ENCODE results near the gene PDXP. TPM values are rescaled to one million over a fixed set of nuclear protein-coding genes. Genes with fewer than 3 reads are reported as not detected.

PDXP gene
- total RNA-seq, 1 donor = 9.9 TPM

DNA sequence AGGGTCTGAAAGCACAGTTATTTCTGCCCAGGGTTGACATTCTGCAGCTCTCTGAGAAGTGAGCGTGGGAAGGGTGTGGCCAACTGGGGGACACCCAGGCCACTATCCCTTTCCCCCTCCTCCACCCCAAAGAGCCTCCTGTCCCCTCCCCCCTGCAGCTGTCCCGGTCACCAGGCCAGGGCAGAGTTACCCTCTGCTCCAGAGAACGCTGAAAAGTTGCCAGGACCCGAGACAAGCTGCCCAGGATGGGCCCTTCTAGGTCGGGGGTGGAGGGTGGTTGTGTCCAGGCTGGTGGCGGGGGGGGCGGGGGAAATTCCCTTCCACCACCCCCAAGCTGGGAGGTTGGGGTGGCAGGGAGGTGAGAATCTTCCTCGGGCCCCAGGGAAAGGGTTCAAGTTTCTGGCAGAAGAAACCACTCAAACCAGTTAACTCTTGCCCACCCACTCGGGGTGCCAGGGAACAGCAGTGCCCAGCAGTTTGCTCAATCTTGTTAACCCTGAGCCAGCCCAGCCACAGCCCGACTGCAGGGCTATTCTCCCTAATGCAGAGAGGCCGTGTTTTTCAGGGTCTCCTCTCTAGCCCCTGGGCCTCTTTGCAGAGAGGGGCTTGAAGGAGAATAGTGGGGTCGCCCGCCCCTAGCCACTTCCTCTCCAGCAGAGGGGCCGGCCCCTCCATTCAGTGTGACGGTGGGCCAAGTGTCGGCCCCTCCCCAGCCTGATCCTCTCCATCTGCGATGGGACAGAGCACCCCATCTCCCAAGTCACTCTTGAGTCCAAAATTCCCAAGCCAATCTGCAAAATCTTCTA is 17.6 kb downstream of the PDXP start:
- peak overlapping the region; percentile 88 for H3K4me3 ChIP-seq (ENCODE audit: low read depth, low read length)
- TF ChIP-seq, protein P1, sequence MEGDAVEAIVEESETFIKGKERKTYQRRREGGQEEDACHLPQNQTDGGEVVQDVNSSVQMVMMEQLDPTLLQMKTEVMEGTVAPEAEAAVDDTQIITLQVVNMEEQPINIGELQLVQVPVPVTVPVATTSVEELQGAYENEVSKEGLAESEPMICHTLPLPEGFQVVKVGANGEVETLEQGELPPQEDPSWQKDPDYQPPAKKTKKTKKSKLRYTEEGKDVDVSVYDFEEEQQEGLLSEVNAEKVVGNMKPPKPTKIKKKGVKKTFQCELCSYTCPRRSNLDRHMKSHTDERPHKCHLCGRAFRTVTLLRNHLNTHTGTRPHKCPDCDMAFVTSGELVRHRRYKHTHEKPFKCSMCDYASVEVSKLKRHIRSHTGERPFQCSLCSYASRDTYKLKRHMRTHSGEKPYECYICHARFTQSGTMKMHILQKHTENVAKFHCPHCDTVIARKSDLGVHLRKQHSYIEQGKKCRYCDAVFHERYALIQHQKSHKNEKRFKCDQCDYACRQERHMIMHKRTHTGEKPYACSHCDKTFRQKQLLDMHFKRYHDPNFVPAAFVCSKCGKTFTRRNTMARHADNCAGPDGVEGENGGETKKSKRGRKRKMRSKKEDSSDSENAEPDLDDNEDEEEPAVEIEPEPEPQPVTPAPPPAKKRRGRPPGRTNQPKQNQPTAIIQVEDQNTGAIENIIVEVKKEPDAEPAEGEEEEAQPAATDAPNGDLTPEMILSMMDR (IDR thresholded peaks at IDR 0.05; ENCODE audit: insufficient read depth, low read depth, low read length) = no peak
- no peak for DNase-seq (ENCODE audit: low read depth)

DNA sequence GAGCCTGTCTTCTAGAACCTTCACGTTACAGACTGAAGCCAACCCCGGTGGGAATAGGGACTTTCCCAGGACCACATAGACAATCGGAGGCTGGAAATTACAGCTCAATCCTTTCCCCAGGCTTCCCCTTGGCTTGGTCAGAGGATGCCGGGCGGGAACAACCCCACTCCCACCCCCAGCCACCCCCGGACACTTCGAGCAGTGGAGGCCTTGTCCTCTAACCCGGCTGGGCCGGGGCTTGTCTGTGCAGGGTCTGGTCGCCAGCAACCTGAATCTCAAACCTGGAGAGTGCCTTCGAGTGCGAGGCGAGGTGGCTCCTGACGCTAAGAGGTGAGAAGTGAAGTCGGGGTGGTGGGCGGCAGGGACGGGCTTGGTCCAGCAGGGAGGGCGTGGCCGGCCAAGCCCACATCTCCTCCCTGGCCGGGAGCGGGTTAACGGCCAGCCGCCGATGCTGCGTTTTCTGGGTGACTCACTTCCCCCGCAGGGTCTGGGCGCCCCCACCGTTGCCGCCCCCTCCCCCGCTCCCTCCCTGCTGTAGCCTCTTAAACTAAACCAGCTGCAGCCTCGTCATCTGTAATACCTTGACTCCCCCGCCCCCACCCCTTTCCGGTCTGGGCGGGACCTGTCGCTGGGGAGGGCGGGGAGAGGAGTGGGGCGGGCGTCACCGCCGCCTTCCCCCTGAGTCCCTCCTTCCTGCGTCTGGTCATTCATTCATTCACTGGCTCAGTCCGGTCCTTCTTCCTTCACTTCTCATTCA is 18.4 kb downstream of the PDXP start:
- peak; percentile 99 for DNase-seq (ENCODE audit: low read depth)
- TF ChIP-seq, protein P1 (IDR thresholded peaks at IDR 0.05; ENCODE audit: insufficient read depth, low read depth, low read length) = no peak
- peak overlapping the region; percentile 88 for H3K4me3 ChIP-seq (ENCODE audit: low read depth, low read length)

DNA sequence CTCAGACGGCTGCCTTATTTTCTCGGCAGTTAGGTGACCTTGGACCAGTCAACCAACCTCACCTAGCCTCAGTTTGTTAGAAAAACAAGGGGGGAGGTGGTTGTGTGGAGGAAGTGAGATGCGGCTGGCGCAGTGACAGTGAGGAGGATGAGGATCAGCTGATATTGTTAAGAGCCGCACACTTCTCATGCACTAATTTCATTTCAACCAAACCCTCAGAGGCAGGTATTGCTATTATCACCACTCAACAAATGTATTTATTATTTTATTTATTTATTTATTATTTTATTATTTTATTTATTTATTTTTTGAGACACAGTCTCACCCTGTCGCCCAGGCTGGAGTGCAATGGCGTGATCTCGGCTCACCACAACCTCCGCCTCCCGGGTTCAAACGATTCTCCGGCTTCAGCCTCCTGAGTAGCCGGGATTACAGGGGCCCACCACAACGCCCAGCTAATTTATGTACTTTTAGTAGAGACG is 19.0 kb downstream of the PDXP start:
- H3K4me3 ChIP-seq (ENCODE audit: low read depth, low read length) = peak overlapping the region; percentile 88
- TF ChIP-seq, protein P1 (IDR thresholded peaks at IDR 0.05; ENCODE audit: insufficient read depth, low read depth, low read length) = no peak
- DNase-seq (ENCODE audit: low read depth) = no peak

DNA sequence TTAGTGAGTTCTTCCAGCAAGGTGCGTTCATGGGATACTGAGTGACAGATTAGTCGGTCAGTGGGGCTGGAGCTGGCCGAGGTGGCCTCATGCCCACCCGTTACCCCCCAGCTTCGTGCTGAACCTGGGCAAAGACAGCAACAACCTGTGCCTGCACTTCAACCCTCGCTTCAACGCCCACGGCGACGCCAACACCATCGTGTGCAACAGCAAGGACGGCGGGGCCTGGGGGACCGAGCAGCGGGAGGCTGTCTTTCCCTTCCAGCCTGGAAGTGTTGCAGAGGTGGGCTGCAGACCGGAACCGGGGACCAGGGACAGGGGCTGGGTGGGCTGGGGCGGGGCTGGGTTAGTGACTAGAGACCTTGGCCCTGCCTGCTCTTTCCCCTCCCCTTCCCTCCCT is 19.8 kb downstream of the PDXP start:
- H3K4me3 ChIP-seq (ENCODE audit: low read depth, low read length) = peak overlapping the region; percentile 88
- no peak for DNase-seq (ENCODE audit: low read depth)
- TF ChIP-seq, protein P1 (IDR thresholded peaks at IDR 0.05; ENCODE audit: insufficient read depth, low read depth, low read length) = no peak

DNA sequence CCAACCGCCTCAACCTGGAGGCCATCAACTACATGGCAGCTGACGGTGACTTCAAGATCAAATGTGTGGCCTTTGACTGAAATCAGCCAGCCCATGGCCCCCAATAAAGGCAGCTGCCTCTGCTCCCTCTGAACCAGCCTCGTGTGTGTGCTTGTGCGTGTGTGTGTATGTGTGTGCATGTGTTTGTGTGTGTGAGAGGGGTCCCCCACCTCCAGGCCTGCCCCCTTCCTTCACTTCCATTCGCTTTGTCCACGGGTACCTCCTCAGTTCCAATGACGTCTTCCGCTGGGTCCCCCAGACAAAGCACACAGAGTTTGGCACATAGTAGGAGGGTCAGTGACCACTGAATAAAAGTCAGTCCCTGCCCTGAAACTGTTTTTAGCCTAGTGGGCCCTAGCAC is 21.1 kb downstream of the PDXP start:
- H3K4me3 ChIP-seq (ENCODE audit: low read depth, low read length) = no peak overlapping the region
- no peak for DNase-seq (ENCODE audit: low read depth)
- TF ChIP-seq, protein P1 (IDR thresholded peaks at IDR 0.05; ENCODE audit: insufficient read depth, low read depth, low read length) = no peak

DNA sequence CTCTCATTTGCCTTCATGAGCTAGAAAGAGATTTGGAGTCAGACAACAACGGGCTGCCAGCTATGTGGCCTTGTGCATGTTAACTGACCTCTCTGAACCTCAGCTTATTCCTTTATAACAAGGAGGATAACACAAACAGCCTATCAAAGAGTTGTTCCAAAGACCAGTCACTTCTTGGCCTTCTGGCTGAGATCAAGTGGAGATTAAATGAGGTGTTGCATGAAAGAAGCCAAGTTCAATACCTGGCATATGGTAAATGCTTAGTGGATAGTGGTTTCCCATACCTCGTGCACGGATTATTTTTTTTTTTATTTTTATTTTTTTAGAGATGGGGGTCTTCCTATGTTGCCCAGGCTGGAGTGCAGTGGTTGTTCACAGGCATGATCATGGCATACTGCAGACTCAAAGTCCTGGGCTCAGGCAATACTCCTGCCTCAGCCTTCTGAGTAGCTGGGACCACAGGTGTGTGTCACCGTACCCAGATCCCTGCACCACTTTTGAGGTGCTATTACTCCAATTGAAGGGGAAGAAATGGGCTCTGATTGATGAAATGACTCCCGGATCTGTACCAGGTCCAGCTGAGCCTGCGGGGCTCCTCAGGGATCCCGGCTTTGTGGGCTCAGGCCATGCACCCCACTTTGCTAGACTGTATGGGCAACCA is 21.8 kb downstream of the PDXP start:
- TF ChIP-seq, protein P1 (IDR thresholded peaks at IDR 0.05; ENCODE audit: insufficient read depth, low read depth, low read length) = no peak

More for the DNA sequence above, 21.8 kb downstream of the PDXP start:
- H3K4me3 ChIP-seq (ENCODE audit: low read depth, low read length) = no peak overlapping the region
- DNase-seq (ENCODE audit: low read depth) = no peak
